Measurements from ENCODE around the gene TLE2.
"Not testable (repeated sequence)": the region's sequence is repeated elsewhere in the genome, so short reads cannot be mapped to it uniquely, and the experiment has no call there.

TLE2 gene

DNA sequence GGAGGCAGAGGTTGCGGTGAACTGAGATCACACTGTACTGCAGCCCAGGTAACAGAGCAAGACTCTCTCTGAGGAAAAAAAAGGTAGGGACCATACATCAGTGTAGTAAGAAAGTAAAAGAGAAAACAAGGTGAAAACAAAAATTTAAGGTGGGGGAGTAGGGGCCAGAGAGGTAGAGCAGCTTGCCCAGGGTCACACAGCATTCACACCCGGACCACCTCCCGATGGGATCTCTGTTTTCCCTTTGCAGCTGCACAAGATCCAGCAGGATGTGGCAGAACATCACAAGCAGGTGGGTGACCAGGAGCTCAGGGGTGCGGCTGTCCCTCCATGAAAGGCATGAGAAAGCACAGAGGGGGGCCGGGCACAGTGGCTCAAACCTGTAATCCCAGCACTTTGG is 47.2 kb downstream of the TLE2 start:
- DNase-seq = no peak

DNA sequence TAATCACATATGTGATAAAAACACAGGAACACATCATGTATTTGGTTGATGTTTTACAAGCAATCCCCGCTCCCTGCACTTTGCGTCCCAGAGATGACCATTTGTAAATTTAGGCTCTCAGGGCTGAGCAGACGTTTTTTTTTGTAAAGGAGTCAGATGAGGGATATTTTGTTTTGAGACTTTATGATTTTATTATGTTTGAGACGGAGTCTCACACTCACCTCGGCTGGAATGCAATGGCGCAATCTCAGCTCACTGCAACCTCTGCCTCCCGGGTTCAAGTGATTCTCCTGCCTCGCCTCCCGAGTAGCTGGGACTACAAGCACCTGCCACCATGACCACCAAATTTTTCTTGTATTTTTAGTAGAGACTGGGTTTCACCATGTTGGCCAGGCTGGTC is 50.3 kb downstream of the TLE2 start:
- no peak for DNase-seq

- DNase-seq = no peak
These were observed 50.8 kb downstream of the TLE2 start for GRCh38 chr19:2978166-2978767.

GRCh38 chr19:2977746-2978138 is 51.3 kb downstream of the TLE2 start:
- no peak for DNase-seq

GRCh38 chr19:2977001-2977745 is 51.9 kb downstream of the TLE2 start, which contains the start of gene TLE6:
Gene TLE6 (plus strand): TSS chr19:2977564. CDS start chr19:2978234, 670 bp downstream.
- peak; percentile 91 for DNase-seq

- no peak for DNase-seq
These were observed 52.5 kb downstream of the TLE2 start for GRCh38 chr19:2976609-2977000.

GRCh38 chr19:2974342-2975041 is 54.6 kb downstream of the TLE2 start:
- DNase-seq = no peak

DNA sequence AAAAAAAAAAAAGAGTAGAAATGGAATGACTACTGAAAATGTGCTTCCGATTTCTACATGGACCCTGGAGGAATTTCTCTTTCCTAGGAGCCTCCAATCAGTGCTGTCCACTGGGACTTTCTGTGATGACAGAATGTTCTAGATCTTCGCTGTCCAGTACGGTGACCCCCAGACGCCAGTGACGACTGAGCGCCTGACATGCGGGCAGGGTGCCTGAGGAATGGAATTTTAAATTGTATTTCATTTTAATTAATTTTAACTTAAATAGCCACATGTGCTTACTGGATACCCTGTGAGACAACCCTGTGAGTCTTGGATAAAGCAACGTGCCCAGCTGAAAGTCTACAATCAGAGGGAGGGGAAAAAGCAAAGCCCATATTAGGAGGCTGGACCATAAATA is 55.9 kb downstream of the TLE2 start:
- DNase-seq = no peak

DNA sequence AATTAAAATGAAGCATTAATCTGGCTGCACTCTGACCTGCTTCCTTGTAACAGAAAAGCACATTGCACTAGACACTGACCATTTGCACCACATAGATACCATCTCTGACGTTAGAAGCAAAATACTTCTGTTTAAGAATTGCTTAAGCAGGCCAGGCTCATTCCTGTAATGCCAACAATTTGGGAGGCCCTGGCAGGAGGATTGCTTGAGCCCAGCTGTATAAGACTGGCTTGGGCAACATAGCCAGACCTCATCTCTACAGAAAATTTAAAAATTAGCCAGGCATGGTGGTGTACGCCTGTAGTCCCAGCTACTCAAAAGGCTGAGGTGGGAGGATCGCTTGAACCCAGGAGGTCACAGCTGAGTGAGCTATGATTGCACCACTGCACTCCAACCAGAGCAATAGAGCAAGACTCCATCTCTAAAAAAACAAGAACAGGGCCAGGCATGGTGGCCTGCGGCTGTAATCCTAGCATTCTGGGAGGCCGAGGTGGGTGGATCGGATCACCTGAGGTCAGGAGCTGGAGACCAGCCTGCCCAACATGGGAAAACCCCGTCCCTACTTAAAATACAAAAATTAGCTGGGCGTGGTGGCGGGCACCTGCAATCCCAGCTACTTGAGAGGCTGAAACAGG is 58.8 kb downstream of the TLE2 start:
- DNase-seq = no peak

DNA sequence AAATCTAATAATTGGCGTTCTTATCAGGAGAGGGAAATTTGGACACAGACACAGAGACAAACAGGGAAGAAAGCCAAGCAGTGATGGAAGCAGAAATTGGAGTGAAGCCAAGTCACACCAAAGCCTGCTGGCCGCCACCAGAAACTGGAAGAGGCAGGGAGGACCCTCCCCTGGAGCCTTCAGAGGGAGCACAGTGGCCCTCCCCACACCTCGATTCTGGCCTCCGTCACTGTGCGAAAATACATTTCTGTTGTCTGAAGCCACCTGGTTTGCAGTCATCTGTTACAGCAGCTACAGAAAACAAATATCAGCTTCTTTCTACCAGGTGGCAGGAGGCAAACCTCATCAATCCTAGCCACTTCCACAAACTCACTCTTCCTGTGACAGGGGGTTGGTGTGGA is 60.0 kb downstream of the TLE2 start:
- peak; percentile 82 for DNase-seq

- no peak for DNase-seq
These were observed 61.1 kb downstream of the TLE2 start for GRCh38 chr19:2967972-2968371.

DNA sequence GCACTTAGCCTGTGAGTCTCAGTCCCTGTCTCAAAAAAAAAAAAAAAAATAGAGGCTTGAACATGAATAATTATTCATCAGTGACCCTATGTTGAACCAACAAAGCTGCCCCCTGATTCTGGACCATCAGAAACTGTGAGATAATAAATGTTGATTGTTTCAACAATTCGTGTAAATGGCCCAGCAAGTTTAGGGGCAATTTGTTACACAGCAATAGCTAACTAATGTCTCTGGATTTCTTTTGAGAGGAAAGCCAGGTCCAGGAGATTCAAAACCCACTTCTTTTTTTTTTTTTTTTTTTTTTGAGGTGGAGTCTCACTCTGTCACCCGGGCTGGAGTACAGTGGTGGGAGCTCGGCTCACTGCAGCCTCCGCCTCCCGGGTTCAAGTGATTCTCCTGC is 64.2 kb downstream of the TLE2 start:
- no peak for DNase-seq

DNA sequence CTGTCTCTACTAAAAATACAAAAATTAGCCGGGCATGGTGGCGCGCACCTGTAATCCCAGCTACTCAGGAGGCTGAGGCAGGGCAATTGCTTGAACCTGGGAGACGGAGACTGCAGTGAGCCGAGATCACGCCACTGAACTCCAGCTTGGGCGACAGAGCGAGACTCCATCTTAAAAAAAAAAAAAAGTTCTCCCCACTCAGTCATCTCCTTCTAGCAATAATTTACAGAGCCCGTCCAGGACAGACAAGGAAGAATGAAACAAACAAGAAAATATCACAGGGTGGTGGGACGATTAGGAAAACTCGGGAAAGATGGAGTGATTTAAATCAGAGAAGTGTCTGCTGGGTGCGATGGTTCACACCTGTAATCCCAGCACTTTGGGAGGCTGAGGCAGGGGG is 65.4 kb downstream of the TLE2 start:
- DNase-seq = not testable (repeated sequence)

DNA sequence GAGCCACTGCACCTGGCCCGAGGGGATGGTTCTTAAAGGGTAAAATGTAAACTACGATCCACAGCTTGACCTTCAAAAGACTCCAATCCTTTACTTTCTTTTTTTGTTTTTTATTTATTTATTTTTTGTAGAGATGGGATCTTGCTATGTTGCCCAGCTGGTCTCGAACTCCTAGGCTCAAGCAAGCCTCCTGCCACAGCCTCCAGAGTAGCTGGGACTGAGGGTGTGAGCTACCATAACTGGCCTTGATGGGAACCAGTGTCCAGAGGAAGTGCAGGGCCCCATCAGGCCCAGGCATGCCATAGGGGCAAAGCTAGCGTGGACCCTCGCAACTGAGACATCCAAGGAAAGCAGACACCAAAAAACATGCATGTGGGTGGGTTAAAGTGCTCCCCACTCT is 66.0 kb downstream of the TLE2 start:
- no peak for DNase-seq

- DNase-seq = peak; percentile 39
These were observed 66.9 kb downstream of the TLE2 start for GRCh38 chr19:2962018-2962670.

- no peak for DNase-seq
These were observed 69.0 kb downstream of the TLE2 start for GRCh38 chr19:2960120-2960519.

GRCh38 chr19:2957160-2957559 is 71.9 kb downstream of the TLE2 start:
- no peak for DNase-seq

GRCh38 chr19:2952953-2953481 is 76.1 kb downstream of the TLE2 start:
- DNase-seq = peak; percentile 48

DNA sequence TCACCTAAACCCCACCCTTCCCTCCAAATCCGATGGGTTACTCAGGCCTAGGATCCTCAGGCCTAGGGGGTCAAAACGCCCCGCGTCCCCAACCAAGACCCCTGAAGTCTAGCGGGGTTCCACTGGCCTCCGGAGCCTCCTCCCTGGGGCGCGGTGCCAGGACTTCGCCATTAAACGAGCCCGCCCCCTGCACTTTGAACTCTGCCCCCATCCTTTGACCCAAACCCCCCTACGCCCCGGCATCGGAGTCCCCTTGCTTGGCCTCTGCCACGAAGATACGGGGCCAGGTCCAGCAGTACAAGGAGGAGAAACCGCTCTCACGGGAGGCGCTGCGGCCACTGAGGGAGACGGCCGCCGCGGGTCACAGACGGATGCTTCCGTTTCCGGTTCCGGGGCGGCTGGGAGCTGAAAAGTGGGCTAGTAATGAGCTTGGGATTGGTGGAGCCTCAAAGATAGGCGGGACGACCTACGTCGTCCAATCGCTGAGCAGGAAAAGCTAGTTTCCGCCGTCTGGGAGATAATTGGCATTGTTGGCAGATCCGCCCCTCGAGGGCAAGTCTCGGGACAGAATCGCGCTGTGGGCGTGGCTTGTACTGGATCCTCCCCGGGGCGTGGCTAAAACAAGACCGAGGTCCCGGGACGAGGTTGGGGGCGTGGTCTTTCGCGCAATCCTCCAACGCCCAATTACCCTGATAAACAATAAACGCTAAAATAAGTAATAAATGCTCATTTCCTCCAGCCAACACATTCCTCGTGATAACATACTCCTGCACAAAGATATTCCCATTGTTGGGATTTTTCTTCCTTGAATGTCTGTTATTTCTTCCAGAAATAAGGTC is 78.6 kb downstream of the TLE2 start:
- DNase-seq = peak; percentile 91

DNA sequence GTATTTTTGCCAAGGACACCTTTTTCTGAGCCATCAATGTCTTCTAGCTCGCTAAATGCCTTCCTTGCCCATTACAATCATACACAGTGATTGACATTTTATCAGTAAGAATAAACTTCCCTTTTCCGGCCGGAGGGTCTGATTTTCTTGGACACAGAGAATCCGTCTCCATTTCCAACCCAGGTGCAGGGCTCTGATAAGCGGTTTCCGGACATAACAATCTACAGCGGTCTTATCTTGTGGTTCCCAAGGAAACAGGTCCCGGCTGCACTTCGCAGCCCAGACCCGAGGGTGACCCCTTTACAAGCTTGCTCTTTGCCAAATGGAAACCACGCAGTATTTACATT is 79.2 kb downstream of the TLE2 start:
- no peak for DNase-seq

Measured in NCI-H510A (cell line).